Caki2 (cell line): Measurements from ENCODE around the gene PTPRM. TPM values are rescaled to one million over a fixed set of nuclear protein-coding genes. Genes with fewer than 3 reads are reported as not detected.

Source experiments
- DNase-seq: peaks from one replicate; pipeline ENCODE4 v3.0.0-alpha.2; 2015; ENCODE audit warnings: low read depth
- in situ Hi-C: cut with HindIII; loops from 2 replicates; pipeline ENCODE4 v1.10.0; 2016; ENCODE audit warnings: low sequenced_read_pairs, low pct_unique_long_range_greater_than_20kb, mixed read lengths
- total RNA-seq: library from RNA; depleted of rRNA; stranded (reverse); fragments of >200 nt; shearing (Covaris generic); gene quantifications from 2 replicates; pipeline ENCODE4 v1.2.3, GENCODE V29; 2014; ENCODE audit warnings: low replicate concordance

PTPRM gene
- total RNA-seq, 1 experiment from 2014 or later: 29.1 TPM

DNA sequence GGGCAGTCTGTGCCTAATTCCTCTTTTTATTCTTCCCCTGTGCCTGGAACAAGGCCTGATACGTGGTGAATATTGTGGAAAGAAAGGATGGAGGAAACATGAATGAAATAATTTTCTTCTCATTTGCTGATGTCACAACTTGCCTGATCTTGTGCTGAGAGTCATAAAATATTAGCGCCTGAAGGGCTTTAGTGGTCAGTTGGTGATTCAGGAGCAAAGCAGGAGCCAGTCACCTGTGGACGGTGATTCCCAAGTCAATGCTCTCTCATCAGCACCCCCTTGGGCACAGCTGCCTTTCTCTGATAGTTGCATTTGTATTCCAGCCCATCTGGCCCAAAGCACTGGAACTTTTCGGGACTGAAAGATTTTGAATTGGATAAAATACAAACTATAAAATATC is 539.5 kb downstream of the PTPRM start:
- in situ Hi-C loops: no loop called here
- DNase-seq: peak; percentile 54

DNA sequence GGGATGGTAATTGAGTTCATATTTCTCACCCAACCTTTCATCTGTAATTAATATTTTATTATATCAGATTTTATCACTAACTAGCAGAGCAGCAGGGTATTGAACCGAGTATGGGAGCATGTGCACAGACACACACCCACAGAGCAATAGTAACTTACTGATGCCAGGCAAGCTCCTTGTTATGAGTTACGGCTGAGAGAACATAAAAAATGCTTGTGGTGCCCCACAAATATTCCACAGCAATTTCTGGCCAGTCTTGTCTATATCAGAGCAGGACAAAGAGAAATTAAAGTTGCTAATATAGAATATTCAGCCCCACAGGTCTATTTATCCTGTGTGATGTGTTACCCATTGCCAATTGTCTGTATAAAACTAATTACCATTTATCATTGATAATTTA is 540.3 kb downstream of the PTPRM start:
- in situ Hi-C loops: no loop called here
- peak; percentile 52 for DNase-seq

DNA sequence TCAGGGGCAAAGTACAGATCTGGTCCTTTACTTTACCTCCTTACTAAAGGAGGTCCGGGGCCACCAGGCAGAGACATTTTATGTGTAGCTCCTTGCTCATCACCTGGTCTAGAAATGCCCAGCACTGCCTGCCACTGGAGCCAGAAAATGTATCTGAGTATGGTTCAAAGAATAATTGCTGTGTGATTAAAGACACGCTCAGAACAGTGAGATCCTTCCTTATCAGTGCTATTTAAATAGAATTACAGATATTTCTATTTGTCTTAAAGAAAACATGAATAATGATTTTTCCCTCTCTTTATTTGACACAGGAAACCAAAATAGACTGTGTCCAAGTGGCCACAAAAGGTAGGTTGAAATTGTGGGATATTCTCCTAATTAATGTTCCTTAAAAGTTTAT is 547.4 kb downstream of the PTPRM start:
- no peak for DNase-seq
- in situ Hi-C loops: no loop called here

DNA sequence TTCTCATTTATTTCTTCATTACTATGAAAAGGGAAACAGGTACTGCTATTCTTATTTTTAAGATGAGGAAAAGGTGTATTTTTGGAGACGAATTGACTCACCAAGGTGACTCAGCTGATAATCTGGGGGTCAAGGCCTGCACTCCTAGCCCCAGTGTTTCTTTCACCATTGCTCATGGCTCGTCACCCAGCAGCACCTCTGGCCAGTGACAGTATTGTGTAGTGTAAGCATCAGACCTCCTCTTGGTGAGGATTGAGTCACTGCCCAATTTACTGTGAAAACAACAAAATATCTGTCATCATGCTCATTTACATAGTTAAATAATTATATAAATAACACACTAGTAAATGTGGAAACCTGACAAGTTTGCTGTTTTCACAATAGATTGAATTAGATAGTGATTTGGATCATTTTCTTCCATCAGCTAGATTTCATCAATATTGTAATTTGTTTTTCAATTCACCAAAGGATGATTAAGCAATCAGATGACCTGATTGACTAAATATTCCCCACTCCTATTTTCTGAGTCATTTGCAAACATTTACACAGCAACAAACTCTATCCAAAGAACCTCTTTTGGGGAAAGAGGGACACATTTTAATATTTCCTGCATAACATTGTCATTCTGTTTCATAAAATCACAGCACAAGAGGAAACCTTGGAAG is 549.4 kb downstream of the PTPRM start:
- in situ Hi-C loops: no loop called here
- DNase-seq: no peak

DNA sequence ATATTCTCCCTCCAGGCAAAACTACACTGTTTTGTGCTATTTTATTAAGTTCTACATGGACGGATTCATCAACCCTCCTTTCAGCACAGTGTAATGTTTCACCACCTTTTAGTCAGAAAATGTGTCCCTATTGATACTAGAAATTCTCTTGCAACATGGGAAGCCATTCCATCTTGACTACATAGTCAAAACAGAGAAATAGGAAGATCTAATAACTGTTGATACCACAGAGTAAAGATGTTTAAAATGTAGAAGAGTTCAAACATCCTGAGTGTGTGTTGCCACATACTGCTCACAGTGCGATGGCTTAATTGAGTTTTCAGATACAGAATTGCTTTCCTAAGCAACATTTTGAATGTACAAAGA is 549.9 kb downstream of the PTPRM start:
- in situ Hi-C loops: no loop called here
- no peak for DNase-seq

DNA sequence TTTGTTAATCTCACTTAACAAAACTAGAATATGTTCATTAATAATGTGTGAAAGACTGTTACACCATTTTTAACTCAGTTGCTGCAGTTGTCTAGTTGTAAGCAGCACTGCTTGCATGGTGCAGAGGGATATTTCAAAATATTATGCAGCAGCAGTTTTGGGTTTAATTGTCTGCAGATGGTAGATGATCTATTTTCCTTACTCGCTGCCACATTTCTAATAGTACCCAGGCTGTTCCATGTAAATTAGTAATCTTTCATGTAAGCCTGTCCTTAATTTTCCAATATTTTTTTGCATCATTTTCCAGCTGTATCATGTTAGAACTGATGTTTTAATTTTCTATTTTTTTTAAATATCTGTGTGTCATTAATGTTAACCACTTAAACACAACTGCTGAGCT is 554.0 kb downstream of the PTPRM start:
- no peak for DNase-seq
- in situ Hi-C loops: no loop called here

DNA sequence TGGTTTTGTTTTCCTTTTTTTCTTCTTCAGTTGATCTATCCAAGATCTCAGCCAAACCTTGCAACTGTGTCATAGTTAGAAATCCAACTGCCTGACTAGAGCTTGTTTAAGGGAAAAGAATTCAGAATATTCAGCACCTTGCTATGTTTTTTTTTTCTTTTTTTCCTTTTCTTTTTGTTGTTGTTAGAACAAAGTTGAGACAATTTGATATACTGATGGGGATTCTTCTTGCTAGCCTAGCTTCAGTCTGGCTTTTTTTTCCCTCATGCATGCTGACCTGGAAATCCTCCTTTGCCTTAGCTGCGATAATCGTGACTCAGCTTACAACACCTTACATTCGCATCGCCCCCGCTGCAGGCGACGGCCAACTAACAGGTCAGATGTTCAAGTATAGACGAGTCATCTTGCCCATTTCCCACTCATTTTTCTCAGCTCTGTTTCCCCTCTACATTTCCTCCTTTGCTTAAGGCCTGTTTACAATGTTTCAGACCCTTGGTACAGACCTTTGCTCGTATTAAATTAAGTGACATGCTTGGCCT is 554.9 kb downstream of the PTPRM start:
- in situ Hi-C loops: no loop called here
- DNase-seq: peak; percentile 69

DNA sequence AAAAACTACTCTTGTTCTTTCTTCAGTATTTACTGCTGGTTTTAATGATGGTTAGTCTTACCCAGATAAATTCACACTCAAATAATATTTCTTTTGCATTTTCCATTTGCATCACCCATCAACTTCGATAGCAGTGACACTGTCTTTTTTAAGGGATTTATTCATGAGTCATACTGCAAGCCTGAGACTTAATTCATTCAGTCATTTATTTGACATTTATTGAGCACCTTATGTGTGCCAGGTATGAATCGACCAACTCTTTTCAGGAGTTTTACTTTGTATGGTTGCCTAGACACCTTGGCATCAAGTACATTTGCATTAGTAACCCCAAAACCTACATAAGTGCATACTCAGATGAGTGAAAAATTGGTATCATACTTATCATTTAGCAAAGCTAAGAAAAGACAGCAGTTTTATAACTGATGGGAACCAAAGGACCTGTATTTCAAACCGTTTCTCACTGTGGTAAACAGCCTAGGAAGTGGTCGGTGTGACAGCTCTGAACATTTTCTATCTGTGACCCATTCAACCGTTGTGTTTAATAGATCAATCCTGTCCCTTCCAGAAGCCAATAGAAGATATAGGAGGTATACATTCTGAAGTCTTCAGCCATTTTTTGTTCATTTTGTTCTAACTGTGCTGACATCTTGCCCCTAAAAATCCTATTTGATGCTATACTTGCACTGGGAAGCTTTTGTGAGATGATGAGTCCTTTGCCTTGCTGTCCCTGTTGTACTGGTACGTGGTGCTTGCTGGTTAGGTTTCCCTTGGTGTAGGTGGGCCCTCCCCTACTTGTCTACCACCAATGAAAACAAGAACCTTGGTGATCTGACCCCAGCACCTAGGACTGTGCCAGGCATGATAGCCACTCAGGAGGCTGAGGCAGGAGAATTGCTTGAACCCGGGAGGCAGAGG is 557.4 kb downstream of the PTPRM start:
- DNase-seq: no peak
- in situ Hi-C loops: no loop called here

DNA sequence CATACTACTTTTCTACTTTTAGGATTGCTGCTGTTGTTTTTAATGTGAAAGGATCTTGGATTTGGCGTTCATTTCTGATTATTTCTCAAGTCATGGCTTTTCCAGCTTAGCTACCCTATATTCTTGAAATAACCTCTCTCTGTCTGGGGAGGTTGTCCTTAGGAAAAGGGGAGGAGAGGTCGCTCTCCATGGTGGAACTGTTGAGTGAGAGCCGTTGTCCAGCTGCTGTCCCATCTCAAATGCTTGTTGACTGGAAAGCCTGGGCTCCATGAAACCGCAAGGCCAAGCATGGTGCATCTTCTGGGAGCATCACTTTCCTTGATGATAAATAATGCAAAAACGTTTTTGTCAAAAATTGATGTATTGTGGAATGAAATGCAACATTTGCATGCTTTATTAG is 563.0 kb downstream of the PTPRM start:
- no peak for DNase-seq
- in situ Hi-C loops: no loop called here

DNA sequence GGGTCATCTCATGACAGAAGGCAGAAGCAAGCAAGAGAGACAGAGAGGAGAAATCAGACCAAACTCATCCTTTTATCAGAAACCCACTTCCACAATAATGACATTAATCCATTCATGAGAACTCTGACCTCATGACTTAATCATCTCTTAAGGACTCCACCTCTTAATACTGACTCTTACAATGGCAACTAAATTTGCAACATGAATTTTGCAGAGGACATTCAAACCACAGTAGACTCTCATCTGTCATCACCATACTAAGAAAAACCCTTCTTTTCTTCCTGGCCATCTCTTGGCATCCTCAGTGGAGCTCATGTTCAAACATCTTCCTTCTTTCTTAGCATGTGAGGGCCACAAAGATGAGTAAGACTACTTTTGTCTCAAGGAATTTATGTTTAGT is 565.9 kb downstream of the PTPRM start:
- no peak for DNase-seq
- in situ Hi-C loops: no loop called here

DNA sequence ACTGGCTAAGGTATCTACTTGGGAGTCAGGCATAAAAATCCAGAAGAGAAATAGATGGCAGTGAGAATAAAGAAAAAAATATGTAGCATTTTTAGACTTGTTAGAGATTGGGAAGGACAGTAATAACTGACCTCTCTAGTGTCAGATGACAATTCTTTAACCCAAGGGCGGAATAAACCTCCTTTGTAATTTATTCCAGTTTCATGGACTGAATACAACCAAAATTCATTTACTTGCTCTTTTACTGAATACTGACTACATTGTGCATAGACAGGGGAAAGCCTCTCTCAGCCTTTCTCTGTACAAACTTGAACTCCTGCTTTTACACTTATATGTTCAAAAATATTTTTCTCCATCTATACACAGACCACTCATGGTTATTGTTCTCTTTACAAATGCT is 566.8 kb downstream of the PTPRM start:
- DNase-seq: no peak
- in situ Hi-C loops: no loop called here

DNA sequence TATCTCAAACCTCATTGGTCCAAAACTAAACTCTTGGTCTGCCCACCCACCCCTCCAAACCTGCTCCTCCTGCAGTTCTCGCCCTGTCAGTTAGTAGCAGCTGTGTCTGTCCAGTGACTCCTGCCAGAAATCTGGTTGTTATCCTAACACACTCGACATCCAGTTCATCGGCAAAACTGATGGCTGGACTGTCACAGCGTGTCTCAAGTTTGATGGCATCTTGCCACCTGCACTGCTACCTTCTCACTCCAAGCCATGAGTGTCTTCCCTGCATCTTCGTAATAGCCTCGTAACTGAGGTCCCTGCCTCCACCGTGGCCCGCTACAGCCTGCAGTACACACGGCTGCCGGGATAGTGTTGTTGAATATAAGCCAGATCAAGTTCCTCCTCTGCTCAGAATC is 572.0 kb downstream of the PTPRM start:
- in situ Hi-C loops: no loop called here
- DNase-seq: no peak

DNA sequence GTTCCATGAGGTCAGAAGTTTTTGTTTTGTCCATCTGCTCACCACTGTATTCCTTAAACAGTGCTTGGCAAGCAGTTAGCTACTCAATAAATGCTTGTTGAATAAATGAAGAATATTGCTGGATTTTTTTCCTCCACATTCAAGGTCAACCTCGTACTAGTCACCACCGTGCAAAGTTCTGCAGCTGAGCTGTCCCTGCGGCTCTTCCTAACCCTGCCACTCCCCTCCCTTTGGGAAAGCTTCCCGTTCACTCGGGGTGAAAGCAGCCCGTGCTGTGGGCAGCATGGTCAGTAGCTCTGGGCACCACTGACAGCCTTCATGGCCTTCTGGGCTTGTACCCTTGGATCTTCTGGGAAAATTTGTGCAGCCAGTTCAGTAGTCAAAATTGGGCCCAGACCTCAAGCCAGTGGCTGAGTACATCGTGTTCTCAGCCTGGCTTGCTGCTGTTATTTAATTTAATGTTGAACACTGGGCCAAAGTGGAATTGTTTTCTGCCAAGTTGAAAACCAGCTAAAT is 572.8 kb downstream of the PTPRM start:
- no peak for DNase-seq
- in situ Hi-C loops: no loop called here

DNA sequence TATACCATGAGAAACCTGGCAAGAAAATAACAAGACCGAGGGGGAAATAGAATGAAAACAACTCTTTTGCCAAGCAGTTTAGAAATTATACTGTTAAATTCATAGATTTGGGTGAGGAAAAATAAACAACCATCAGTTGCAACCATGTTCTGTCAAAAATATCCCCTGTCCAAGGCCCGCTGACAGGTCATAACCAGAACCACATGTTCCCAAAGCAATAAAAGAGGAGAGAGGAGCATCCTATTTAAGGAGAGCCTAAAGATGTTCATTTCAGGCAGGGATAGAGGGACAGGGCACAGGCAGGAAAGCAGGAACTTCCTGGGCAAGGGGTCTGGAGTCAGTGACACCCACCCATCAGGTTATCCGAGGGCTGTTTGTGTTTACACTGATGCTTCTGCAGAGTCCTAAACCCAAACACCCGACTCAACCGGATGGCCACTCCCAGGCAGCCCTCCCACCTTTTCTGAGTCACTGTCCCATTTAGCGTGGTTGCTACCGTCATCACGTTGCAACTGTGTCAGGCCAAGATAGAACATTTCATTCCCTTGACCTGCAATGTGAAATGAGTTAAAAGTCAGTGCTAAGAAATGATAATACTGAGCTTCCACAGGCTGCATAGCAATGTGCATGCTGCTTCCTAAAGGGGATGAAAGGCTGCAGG is 573.9 kb downstream of the PTPRM start:
- in situ Hi-C loops: no loop called here
- DNase-seq: no peak

DNA sequence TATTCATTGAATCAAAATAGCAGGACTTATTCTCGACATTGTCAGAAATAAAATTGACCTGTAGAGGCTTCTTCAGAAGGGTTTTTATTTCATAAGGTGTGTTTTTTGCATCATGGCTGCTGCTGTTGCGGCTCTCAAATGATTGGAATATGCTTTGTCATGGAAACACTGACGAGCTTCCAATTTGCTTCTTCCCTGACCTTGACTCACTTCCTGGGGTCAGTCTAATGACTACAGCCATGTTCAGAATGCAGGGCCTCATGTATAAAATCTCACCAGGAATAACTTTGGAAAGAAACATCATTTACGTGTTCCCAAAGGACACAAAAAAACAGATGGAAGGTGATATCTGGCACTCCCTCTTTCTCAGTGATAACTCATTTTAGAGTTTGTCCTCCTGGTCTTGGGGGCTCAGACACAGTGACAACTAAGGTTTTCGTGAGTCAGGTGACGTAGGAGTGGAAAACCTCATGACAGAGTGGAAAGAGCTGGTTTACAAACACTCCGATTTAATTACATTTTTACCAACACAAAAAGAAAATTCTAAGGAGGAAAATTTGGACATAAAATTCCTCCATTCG is 575.1 kb downstream of the PTPRM start:
- in situ Hi-C loops: no loop called here
- no peak for DNase-seq

DNA sequence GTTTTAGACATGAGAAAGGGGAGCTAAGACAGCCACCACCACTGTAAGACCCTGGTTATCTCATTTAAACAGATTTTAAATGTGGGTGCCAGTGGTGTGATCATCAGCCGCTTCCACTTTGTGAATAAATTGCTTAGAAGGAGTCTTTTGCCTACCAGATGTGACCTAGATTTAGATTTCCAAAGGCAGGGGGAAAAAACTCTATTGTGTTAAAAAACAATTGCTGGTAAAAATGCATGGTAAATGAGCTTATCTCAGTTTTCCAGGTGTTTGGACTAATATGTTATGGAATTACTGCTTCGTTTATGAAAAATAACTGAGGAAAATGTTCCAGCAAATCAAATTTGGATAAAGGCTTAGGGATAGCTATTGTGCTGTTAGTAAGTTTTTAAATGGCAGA is 575.8 kb downstream of the PTPRM start:
- in situ Hi-C loops: no loop called here
- DNase-seq: no peak

DNA sequence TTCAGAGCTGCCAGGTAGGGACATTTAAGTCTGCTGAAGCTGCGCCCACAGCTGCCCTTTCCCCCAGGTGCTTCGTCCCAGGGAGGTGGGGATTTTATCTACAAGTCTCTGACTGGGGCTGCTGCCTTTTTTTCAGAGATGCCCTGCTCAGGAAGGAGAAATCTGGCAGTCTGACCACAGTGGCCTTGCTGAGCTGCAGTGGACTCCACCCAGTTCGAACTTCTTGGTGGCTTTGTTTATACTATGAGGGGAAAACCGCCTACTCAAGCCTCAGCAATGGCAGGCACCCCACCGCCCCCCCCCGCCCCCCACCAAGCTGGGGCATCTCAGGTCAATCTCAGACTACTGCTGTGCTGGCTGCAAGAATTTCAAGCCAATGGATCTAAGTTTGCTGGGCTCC is 584.1 kb downstream of the PTPRM start:
- peak; percentile 5 for DNase-seq
- in situ Hi-C loops: no loop called here

DNA sequence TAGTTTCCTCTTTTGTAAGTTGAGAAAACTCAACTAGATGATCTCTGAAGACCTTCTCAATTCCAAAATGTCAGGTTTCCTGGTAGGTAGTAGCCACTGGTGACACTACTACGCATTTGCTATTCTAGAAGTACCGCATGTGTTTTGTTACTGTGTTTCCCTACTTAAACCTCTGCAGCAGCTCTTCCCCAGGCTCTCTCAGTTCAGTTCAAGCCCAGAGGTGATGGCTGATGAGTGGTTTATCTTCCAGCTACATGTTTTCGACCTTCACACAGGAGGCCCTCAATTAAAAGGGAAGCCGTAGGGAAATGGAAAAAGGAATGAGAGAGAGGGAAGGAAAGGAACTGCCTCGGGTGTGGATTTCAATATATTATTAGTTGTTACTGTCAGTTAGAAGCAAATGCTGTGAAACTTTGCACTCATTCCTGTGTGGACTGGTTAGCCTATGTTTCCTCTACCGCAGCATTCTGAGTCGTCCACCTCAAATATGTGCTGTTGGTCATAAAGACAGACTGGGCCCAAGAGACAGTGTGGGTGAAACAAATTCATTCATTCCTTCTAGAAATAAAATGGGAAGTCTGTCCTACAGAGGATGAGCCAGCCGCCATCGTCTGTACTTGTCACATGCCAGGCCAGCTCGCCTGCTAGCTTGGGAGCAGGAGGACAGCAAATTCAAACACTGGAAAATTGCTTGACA is 586.9 kb downstream of the PTPRM start:
- no peak for DNase-seq
- in situ Hi-C loops: no loop called here
